Measurements from ENCODE around the gene TTC7B. TPM values are rescaled to one million over a fixed set of nuclear protein-coding genes. Genes with fewer than 3 reads are reported as not detected.

The TTC7B gene
- total and polyA plus RNA-seq, 2 of the 8 experiments (the other 6 are each of a cell fraction or from before 2014, with no cell fraction given): 23.7 to 34.0 TPM

DNA sequence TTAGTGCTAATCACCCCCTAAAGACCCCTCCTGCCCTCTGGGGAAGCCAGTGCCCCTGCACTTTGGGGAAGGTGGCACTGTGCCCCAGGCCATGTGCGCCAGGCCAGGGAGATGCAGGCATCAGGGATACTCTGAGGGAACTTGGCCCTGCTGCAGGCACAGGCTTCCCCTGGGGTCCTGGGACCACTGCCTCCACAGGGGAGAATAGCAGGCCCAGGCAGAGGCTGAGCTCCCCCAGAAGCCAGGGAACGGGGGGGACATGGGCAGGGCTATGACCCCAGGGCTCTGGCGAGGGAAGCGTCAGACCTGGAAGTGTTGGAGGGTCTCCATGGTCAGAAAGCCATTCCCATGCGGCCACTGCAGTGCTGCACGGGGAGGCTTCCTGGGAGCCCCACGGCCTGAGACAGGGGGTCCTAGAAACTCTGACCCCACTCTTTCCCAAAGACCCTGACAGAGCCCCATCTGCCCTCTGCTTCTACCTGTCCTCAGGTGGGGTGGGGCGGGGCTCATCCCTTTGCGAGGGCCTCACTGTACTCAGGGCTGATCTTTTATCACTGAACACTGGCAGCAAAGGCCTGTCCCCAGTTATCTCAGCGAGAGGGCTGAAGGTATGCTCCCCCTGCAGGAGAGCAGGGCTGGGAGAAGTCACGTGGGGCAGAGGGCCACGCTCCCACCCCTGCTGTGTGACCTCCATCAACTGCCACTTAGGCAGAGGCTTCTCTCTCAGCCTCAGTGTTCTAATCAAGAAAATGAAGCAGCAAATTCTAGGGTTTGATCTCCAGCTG lies 259.4 kb downstream of the TTC7B start (continued):
- TF ChIP-seq CHD2 (IDR thresholded peaks at IDR 0.05; ENCODE audit: low read length) (no peak), RAD21 (IDR thresholded peaks at IDR 0.05 in 1 of 2, conservative IDR thresholded peaks at IDR 0.05 in 1 of 2; ENCODE audit: low read depth in 2 of 2, low read length in 2 of 2) (no peak; a peak in 1 of 4 replicates), SAP30 (IDR thresholded peaks at IDR 0.05; ENCODE audit: insufficient read depth, insufficient replicate concordance, low read length) (no peak)
